C4-2B (cell line): ENCODE measurements around the gene CCDC88C.

Experiments used
- ZFX ChIP-seq: fragments of 450-650 bp; IDR thresholded peaks from 2 replicates; pipeline ENCODE4 v1.6.1; 2017
- TF ChIP-seq, protein P1 (sequence below): fragments of 450-650 bp; conservative IDR thresholded peaks from 2 replicates; pipeline ENCODE4 v1.5.1; 2017; ENCODE audit warnings: mild to moderate bottlenecking

DNA sequence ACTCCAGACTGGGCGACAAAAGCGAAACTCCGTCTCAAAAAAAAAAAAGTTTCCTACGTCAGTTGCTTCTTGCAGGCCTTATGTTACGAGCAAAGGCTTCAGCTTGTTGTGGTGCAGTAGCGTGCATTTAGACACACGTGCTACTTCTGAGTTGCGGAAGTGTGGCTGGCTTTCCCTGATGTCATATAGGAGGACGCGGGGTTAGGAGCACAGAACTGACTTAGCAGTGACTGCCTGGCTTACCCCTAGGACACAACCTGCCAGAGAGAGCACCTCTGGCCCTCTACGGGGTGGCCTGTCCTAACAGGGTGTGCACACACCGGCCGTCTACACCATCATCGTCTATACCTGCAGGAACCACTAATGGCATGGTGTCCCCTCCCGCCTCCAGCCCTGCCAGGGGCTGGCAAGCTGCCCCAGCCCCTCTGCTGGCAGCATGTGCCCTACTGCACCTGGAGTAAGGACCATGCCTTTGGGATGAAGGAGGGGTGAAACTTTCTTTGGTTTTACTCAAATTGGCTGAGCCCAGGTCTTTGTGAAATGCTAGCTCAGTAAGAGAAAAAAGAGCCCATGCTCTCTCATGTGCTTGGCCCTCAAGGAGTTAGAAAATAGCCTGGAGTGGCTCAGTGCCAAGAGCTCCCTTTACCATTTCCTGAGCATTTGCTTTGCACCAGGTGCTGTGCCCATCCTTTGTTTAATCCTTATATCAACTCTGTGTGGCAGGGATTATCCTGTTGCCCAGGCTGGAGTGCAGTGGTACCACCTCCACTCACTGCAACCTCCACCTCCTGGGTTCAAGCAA is 171.4 kb downstream of the CCDC88C start:
- TF ChIP-seq, protein P1, sequence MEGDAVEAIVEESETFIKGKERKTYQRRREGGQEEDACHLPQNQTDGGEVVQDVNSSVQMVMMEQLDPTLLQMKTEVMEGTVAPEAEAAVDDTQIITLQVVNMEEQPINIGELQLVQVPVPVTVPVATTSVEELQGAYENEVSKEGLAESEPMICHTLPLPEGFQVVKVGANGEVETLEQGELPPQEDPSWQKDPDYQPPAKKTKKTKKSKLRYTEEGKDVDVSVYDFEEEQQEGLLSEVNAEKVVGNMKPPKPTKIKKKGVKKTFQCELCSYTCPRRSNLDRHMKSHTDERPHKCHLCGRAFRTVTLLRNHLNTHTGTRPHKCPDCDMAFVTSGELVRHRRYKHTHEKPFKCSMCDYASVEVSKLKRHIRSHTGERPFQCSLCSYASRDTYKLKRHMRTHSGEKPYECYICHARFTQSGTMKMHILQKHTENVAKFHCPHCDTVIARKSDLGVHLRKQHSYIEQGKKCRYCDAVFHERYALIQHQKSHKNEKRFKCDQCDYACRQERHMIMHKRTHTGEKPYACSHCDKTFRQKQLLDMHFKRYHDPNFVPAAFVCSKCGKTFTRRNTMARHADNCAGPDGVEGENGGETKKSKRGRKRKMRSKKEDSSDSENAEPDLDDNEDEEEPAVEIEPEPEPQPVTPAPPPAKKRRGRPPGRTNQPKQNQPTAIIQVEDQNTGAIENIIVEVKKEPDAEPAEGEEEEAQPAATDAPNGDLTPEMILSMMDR, result no peak
- no peak for TF ChIP-seq ZFX
